Mesothelial cell of epicardium (in vitro differentiated cells): Measurements from ENCODE around the gene ZFP3. TPM values are rescaled to one million over a fixed set of nuclear protein-coding genes. Genes with fewer than 3 reads are reported as not detected.
"Not testable (repeated sequence)": the region's sequence is repeated elsewhere in the genome, so short reads cannot be mapped to it uniquely, and the experiment has no call there.

Experiments used
- DNase-seq, 2 experiments: peaks; one replicate each; pipeline ENCODE4 v3.0.0; 2021; ENCODE audit warnings: low spot score in 2 of 2; ENCODE audit not compliant: unreplicated experiment in 2 of 2
- H3K27ac Mint-ChIP-seq: 2 replicates; pipeline ENCODE4 v1.8.0; 2021; ENCODE audit warnings: mixed read lengths
- H3K27me3 Mint-ChIP-seq: 2 replicates; pipeline ENCODE4 v1.8.0; 2021; ENCODE audit warnings: low read depth, mixed read lengths
- H3K36me3 Mint-ChIP-seq: 2 replicates; pipeline ENCODE4 v1.8.0; 2021; ENCODE audit warnings: mixed read lengths
- H3K4me1 Mint-ChIP-seq: 2 replicates; pipeline ENCODE4 v1.8.0; 2021; ENCODE audit warnings: mixed read lengths
- H3K4me3 Mint-ChIP-seq: 2 replicates; pipeline ENCODE4 v1.8.0; 2021; ENCODE audit warnings: mild to moderate bottlenecking, moderate library complexity, mixed read lengths
- H3K9me3 Mint-ChIP-seq: 2 replicates; pipeline ENCODE4 v1.8.0; 2021; ENCODE audit warnings: mixed read lengths
- CTCF ChIP-seq: fragments of 200-600 bp; sonication (generic); IDR thresholded peaks from one replicate; pipeline ENCODE4 v1.5.0; 2021; ENCODE audit warnings: antibody characterized with exemption; ENCODE audit not compliant: unreplicated experiment
- total RNA-seq: library from RNA; stranded (reverse); gene quantifications from 3 replicates; pipeline ENCODE4 v1.2.1, GENCODE V29; 2021

Gene ZFP3
- total RNA-seq, 1 donor from 2014 or later, result 0.96 TPM

- no peak for TF ChIP-seq CTCF
- Mint-ChIP-seq H3K4me1 (peaks cover 3% of the 10 kb centered on the region), H3K4me3 (no peak overlapping the region), H3K36me3 (no peaks in the 10 kb centered on the region), H3K27me3 (peaks cover 36% of the 10 kb centered on the region), H3K9me3 (no peaks in the 10 kb centered on the region), H3K27ac (no peak overlapping the region)
- peak in 1 of 2 experiments; percentile 27 for DNase-seq
Observed at GRCh38 chr17:5126719-5127488, 48.6 kb downstream of the ZFP3 start.

DNA sequence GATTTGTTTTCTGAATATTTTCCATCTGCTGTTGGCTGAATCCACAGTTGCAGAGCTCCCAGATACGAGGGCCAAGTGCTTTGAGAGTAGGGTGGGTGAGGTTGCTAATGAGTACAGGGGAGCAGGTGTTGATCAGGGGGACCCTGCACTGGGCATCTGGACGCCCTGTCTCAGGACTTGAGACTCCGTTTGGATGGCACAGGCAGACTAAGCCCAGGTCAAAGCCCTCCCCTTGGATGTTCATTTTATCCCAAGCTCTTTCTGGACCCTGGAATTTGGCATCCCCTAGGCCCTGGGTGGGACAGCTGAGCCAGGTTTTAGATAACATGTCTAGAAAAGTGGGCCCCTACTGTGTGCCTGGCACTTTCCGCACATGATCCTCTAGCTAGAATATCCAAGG is 49.6 kb downstream of the ZFP3 start:
- DNase-seq, result peak in 1 of 2 experiments; percentile 21
- no peak overlapping the region for H3K4me3 Mint-ChIP-seq
- no peaks in the 10 kb centered on the region for H3K4me1 Mint-ChIP-seq
- TF ChIP-seq CTCF, result no peak
- no peak overlapping the region for H3K27ac Mint-ChIP-seq
- no peaks in the 10 kb centered on the region for H3K9me3 Mint-ChIP-seq
- peaks cover 35% of the 10 kb centered on the region for H3K27me3 Mint-ChIP-seq
- H3K36me3 Mint-ChIP-seq, result no peaks in the 10 kb centered on the region

- peak in 1 of 2 experiments; percentile 16 for DNase-seq
- H3K36me3 Mint-ChIP-seq, H3K4me1 Mint-ChIP-seq, H3K9me3 Mint-ChIP-seq, H3K27ac Mint-ChIP-seq, H3K4me3 Mint-ChIP-seq: not testable (repeated sequence)
- peaks cover 35% of the 10 kb centered on the region for H3K27me3 Mint-ChIP-seq
Observed at GRCh38 chr17:5128387-5128786, 50.1 kb downstream of the ZFP3 start.

GRCh38 chr17:5128905-5129535 is 50.8 kb downstream of the ZFP3 start:
- no peak for TF ChIP-seq CTCF
- no peaks in the 10 kb centered on the region for H3K4me1 Mint-ChIP-seq
- H3K36me3 Mint-ChIP-seq, result no peaks in the 10 kb centered on the region
- no peak overlapping the region for H3K4me3 Mint-ChIP-seq
- DNase-seq, result peak in 1 of 2 experiments; percentile 13
- no peaks in the 10 kb centered on the region for H3K9me3 Mint-ChIP-seq
- no peak overlapping the region for H3K27ac Mint-ChIP-seq
- H3K27me3 Mint-ChIP-seq, result peaks cover 30% of the 10 kb centered on the region

GRCh38 chr17:5129770-5130169 is 51.5 kb downstream of the ZFP3 start:
- not testable (repeated sequence) for H3K9me3 Mint-ChIP-seq, H3K36me3 Mint-ChIP-seq, H3K4me3 Mint-ChIP-seq, DNase-seq, H3K4me1 Mint-ChIP-seq, H3K27ac Mint-ChIP-seq
- peaks cover 28% of the 10 kb centered on the region for H3K27me3 Mint-ChIP-seq

DNA sequence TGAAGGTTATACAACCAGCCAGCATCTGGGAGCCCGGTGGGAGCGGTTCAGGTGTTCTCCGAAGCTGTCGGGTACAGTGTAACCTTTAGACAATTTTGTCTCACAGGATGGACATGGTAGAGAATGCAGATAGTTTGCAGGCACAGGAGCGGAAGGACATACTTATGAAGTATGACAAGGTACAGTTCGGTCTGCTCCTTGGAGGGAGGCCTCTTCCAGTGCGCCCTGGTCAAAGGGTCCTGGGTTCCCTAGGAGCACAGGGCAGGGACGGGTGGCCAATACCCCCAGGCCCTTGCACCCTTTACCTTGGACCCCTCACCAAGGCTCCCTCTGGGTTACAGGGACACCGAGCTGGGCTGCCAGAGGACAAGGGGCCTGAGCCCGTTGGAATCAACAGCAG is 52.0 kb downstream of the ZFP3 start:
- H3K27me3 Mint-ChIP-seq, result peaks cover 25% of the 10 kb centered on the region
- not testable (repeated sequence) for H3K4me3 Mint-ChIP-seq

DNA sequence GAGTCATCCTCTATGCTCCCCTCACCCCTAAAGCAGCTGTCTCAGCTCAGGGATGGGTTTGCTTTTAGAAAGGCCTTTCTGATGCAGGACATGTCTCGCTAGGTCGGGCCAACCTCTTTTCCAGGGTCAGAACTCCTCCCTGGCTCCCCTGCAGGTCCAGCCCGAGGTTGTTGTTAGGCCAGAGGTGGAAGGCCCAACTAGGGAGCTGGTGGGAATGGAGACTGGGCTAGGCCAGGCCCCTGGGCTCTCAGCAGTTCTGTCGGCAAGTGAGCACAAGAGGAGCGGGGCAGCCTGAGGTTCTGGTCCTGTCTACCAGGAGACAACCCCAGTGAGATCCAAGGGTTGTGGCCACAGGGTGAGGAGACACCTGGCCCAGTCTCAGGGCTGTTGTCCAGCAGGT is 52.4 kb downstream of the ZFP3 start:
- DNase-seq, result peak in 1 of 2 experiments; percentile 19
- H3K9me3 Mint-ChIP-seq, H3K4me3 Mint-ChIP-seq, H3K27ac Mint-ChIP-seq, H3K4me1 Mint-ChIP-seq, H3K36me3 Mint-ChIP-seq: not testable (repeated sequence)
- peaks cover 23% of the 10 kb centered on the region for H3K27me3 Mint-ChIP-seq

More for the DNA sequence above, 52.0 kb downstream of the ZFP3 start:
- DNase-seq, result peak in 1 of 2 experiments; percentile 24
- H3K9me3 Mint-ChIP-seq, H3K4me1 Mint-ChIP-seq, H3K27ac Mint-ChIP-seq, H3K36me3 Mint-ChIP-seq: not testable (repeated sequence)
